T-helper 2 cell treated with Interferon-gamma antibody and Interleukin-4, amounts not matched to agents 100 ng/mL and 5 ng/mL, for 36 hours (primary cell): ENCODE data around the gene NPR2. TPM values are rescaled to one million over a fixed set of nuclear protein-coding genes. Genes with fewer than 3 reads are reported as not detected.

Source experiments
- intact Hi-C: fragments of 100-400 bp; cut with micrococcal nuclease; formaldehyde crosslinking; loops from one replicate; pipeline ENCODE4 v1.15.1; 2023
- total RNA-seq: library from RNA; stranded (reverse); gene quantifications from 2 replicates; pipeline ENCODE4 v1.2.3, GENCODE V29; 2022

NPR2 gene
- 9.6 and 10.2 TPM in 2 replicates for total RNA-seq

- intact Hi-C loops, result no loop called here
Measured at GRCh38 chr9:35791297-35791921, at the start of gene NPR2. TSS of gene NPR2 (plus strand) at chr9:35791591. CDS start at chr9:35792409, 818 bp downstream.

GRCh38 chr9:35741740-35742139 is 49.7 kb upstream of the NPR2 start:
- intact Hi-C loops, result no loop called here

GRCh38 chr9:35743452-35743851 is 47.9 kb upstream of the NPR2 start:
- intact Hi-C loops, result no loop called here

DNA sequence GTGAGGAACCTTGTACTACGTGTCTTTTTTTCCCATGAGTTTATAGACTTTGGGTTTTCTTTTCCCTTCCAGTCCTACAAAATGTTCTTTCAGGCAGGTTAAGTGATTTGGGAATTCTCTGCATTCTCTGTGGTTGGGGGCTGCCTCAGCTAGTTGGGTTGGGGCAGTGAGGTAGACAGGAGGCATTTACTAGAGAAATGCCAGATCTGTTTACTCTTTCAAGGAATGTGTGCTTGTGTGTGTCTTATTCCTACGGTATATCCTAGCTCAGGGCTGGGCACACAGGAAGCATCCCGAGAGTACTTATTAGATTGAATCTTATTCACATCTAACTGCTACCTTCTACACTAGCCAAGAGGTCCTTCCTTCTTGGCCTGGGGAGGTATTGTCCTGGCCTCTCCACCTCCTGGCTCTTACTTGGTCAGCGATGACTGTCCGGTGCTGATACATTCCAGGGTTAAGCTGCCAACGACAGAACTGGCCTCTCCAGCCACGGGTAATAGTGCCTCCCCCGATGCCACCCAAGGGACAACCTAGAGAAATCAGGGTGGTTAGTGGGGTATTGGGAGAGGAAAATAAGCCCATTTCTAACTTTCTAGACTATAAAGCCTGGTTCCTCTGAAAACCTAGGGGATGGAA is 47.4 kb upstream of the NPR2 start:
- intact Hi-C loops, result no loop called here

DNA sequence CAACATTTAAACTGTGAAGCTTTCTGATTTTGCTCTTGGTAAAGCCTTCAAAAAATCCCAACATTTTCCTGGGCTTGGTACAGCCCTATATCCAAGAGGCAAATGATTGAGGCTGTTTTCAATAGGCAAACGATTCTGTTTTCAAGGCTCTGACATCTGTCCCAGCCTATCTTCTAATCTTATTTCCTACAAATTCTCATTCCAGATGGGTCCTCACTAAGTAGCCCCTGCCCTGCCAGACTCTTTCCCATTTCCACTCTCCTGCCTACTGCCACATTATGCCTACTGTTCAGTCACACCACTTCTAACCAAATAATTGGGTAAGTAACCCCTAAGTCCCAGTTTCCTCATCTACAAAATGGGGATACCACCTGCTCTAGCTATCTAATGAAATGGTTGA is 45.8 kb upstream of the NPR2 start:
- intact Hi-C loops, result loop anchor here (5.0 kb wide), 2 partner anchors 98 to 628 kb away; partner anchors contain the start of gene ATOSB

- intact Hi-C loops, result loop anchor here (5.0 kb wide), 2 partner anchors 99 to 629 kb away; partner anchors contain the start of gene ATOSB
Measured at GRCh38 chr9:35746583-35746982, 44.8 kb upstream of the NPR2 start.

DNA sequence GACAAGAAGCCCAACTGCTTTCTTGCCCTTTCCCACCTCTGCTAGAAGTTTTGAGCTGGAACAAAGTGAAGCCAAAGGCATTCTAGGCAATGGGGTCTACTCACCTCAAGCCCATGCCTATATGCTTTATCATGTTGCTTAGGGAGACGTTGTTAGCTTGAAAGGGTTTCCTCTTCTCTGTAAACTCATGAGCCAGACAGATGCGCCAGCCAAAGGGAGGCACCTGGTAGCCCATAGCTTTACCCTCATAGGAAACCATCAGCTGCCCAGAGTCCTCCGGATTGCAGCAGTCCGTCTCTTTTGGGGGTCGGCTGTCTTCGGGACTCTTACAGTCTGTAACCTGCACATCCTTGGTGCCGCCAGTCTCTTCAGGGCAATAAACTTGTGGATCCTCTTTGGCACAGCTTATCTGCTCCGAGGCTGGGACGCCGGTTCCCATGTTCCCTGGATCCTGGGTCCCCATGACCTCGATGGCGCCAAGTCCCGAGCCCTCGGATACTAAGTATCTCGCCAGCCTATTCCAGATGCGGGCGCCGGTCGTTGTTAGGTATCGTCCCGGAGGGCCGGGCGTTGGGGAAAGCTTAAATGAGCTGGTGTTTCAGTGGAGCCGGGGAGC is 43.0 kb upstream of the NPR2 start:
- intact Hi-C loops, result loop anchor here (2.0 to 5.0 kb wide), 3 partner anchors 66 to 631 kb away; partner anchors contain the start of genes ATOSB and HINT2

DNA sequence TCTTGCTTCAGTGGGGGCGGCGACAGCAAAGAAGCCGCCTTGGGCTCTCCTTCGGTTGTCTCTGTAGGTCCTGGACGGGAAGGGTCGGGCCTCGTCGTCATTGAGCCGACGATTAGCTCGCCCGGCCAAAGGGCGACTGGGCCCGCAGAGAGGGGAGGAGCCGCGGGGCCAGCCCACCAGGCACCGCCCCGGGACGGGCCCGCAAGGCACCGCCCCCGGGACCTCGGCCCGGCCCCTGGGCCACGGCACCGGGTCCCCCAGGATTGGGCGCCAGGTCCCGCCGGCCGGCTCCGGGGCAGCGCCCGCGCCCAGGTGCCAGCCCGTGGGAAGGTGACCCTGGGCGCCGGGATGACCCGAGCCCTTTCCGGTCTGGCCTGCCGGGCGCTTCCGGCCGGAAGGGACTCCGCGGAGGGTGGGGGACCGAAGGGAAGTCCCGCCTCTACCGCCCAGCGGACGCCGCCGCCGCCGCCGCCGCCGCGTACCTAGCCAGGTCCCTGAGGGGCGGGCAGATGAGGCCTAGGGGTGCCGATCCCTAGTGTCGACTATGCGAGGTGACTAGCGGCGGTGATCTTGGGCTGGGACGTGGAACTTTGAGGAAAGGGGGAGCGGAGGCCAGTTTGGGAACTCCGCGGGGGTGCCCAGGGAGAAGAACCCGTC is 42.4 kb upstream of the NPR2 start, which contains the start of the genes GBA2 and RGP1:
Gene GBA2 (minus strand): TSS at position 371 of the 657 bp plus-strand sequence. CDS start 524 bp downstream, outside the sequence.
Gene RGP1 (plus strand): TSS at position 430 of the 657 bp plus-strand sequence. CDS start 469 bp downstream, outside the sequence.
- intact Hi-C loops, result loop anchor here (1.0 to 5.0 kb wide), 6 partner anchors 13 to 632 kb away; partner anchors contain the start of genes ATOSB, CREB3, HINT2 and TLN1

GRCh38 chr9:35749515-35750255 is 41.7 kb upstream of the NPR2 start:
- intact Hi-C loops, result loop anchor here (1.0 to 10.0 kb wide), 7 partner anchors 13 to 1705 kb away; partner anchors contain the start of genes ATOSB, CREB3, HINT2 and TLN1

GRCh38 chr9:35750256-35750531 is 41.2 kb upstream of the NPR2 start:
- intact Hi-C loops, result loop anchor here (10.0 kb wide), 1 partner anchor 1705 kb away; the partner anchor contains the start of gene UBAP2

- intact Hi-C loops, result loop anchor here (10.0 kb wide), 1 partner anchor 1709 kb away; the partner anchor contains the start of gene UBAP2
Measured at GRCh38 chr9:35753466-35753865, 37.9 kb upstream of the NPR2 start.

DNA sequence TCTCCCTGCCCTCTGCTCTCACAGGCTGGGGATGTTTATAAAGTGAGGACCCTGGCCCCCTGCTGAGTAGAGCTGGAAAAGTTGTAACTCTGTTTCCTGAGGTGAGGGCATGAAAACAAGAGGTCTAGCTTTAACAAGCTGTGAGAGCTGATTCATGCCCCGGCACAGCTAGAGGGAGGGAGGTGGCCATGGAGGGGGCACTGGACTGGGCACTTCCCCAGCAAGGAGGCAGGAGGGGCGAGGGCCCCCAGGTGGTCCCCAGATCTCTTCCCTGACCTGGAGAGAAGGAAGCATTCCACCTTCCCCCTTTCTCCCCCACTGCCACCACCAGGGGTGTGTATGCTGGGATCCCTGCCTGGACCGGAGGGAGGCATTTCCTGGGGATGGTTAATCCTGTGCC is 37.1 kb upstream of the NPR2 start, which contains the start of gene MSMP:
Gene MSMP (minus strand): TSS at position 13 of the 400 bp plus-strand sequence. CDS start 147 bp downstream, outside the sequence.
- intact Hi-C loops, result loop anchor here (10.0 kb wide), 1 partner anchor 1709 kb away; the partner anchor contains the start of gene UBAP2

DNA sequence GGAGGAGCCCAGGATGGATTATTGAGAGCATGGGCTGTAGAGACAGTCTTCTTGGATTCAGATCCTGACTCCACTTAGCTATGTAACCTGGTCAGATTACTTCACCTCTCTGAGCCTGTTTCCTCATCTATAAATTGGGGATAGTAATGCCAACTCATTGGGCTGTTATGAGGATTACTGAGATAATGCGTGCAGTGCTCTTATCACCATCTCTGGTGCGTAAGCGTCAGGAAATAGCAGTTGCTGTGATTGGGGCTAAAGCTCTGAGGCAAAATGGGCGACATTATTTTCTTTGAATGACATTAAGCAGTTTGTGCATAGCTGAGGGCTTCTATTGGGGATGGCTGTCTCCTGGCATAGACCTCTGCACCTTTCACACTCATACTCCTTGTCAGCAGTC is 36.3 kb upstream of the NPR2 start:
- intact Hi-C loops, result loop anchor here (10.0 kb wide), 1 partner anchor 1710 kb away; the partner anchor contains the start of gene UBAP2

- intact Hi-C loops, result loop anchor here (2.0 to 10.0 kb wide), 2 partner anchors 56 to 1712 kb away; partner anchors contain the start of genes SPAG8 and UBAP2
Measured at GRCh38 chr9:35756275-35757225, 34.8 kb upstream of the NPR2 start.

- intact Hi-C loops, result loop anchor here (2.0 to 10.0 kb wide), 2 partner anchors 55 to 1713 kb away; partner anchors contain the start of genes SPAG8 and UBAP2
Measured at GRCh38 chr9:35757226-35757891, 34.0 kb upstream of the NPR2 start.

DNA sequence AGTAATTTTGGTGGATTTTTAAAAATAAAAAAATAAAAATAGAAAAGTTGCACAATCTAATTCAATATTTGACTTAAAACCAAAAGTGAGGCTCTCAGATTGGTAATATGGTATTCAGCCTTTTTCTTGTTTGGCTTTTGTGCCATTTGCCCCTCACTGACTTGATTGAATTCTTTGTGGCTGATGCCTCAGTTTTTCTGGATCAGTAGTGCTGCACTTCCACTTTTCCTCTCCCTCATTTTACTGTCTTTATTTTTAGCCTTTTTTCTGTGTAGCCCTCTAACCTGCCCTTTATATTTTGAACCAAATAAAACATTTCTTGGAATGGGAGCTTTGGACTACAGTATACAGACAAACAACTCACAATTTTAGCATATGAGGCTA is 33.5 kb upstream of the NPR2 start:
- intact Hi-C loops, result loop anchor here (2.0 to 10.0 kb wide), 2 partner anchors 55 to 1713 kb away; partner anchors contain the start of genes SPAG8 and UBAP2

- intact Hi-C loops, result loop anchor here (10.0 kb wide), 1 partner anchor 1714 kb away; the partner anchor contains the start of gene UBAP2
Measured at GRCh38 chr9:35758475-35759050, 32.8 kb upstream of the NPR2 start.

GRCh38 chr9:35759795-35760194 is 31.6 kb upstream of the NPR2 start:
- intact Hi-C loops, result loop anchor here (10.0 kb wide), 1 partner anchor 1715 kb away; the partner anchor contains the start of gene UBAP2
